GM18508 (cell line): ENCODE results near the gene PXMP4.

ENCODE experiments used
- ATAC-seq: cut with Tn5 transposase; IDR thresholded peaks from one replicate; pipeline ENCODE4 v1.9.1; 2021; ENCODE audit warnings: moderate number of reproducible peaks; ENCODE audit not compliant: insufficient read depth, unreplicated experiment

Gene PXMP4

GRCh38 chr20:33659341-33660034, 60.6 kb downstream of the PXMP4 start:
- ATAC-seq: no peak

- no peak for ATAC-seq
Observed at GRCh38 chr20:33658929-33659328, 61.2 kb downstream of the PXMP4 start.

GRCh38 chr20:33658510-33658909, 61.6 kb downstream of the PXMP4 start:
- no peak for ATAC-seq

- no peak for ATAC-seq
Observed at GRCh38 chr20:33657704-33658095, 62.4 kb downstream of the PXMP4 start.

- no peak for ATAC-seq
Observed at GRCh38 chr20:33656783-33657703, 63.1 kb downstream of the PXMP4 start.

GRCh38 chr20:33656010-33656782, 63.9 kb downstream of the PXMP4 start:
- no peak for ATAC-seq

GRCh38 chr20:33655164-33655563, 64.9 kb downstream of the PXMP4 start:
- ATAC-seq: no peak

GRCh38 chr20:33654680-33655161, 65.4 kb downstream of the PXMP4 start:
- ATAC-seq: no peak

- no peak for ATAC-seq
Observed at GRCh38 chr20:33653900-33654596, 66.1 kb downstream of the PXMP4 start.

- ATAC-seq: no peak
Observed at GRCh38 chr20:33653218-33653899, 66.8 kb downstream of the PXMP4 start.
